Neural cell (in vitro differentiated cells): ENCODE data around the gene TNIP1. TPM values are rescaled to one million over a fixed set of nuclear protein-coding genes. Genes with fewer than 3 reads are reported as not detected.

Source experiments
- H2AFZ ChIP-seq: fragments of 200-600, 300-800 bp; sonication (generic), shearing (Covaris generic); 2 replicates; pipeline ENCODE4 v1.6.0; 2014; ENCODE audit warnings: low read depth, mild to moderate bottlenecking, antibody characterized with exemption, low read length, moderate library complexity
- H3F3A ChIP-seq: fragments of 200-600 bp; shearing (Covaris generic); 2 replicates; pipeline ENCODE4 v1.6.1; 2016; ENCODE audit warnings: mild to moderate bottlenecking, moderate library complexity, mixed read lengths, antibody characterized with exemption, low read length; ENCODE audit not compliant: insufficient read depth, poor library complexity, severe bottlenecking
- H3K27ac ChIP-seq: fragments of 200-600, 300-800 bp; sonication (generic), shearing (Covaris generic); 2 replicates; pipeline ENCODE4 v1.5.1; 2014; ENCODE audit warnings: mild to moderate bottlenecking, low read length, moderate library complexity
- H3K27me3 ChIP-seq: fragments of 300-800, 200-600 bp; sonication (generic), shearing (Covaris generic); 2 replicates; pipeline ENCODE4 v1.6.0; 2014; ENCODE audit warnings: mild to moderate bottlenecking, low read depth, low read length, moderate library complexity; ENCODE audit not compliant: insufficient read depth
- H3K36me3 ChIP-seq: fragments of 300-800, 200-600 bp; sonication (generic), shearing (Covaris generic); 2 replicates; pipeline ENCODE4 v1.5.1; 2014; ENCODE audit warnings: mild to moderate bottlenecking, antibody characterized with exemption, low read length, moderate library complexity; ENCODE audit not compliant: insufficient read depth
- H3K4me2 ChIP-seq: fragments of 300-800, 200-600 bp; sonication (generic), shearing (Covaris generic); 2 replicates; pipeline ENCODE4 v1.6.0; 2014; ENCODE audit warnings: mild to moderate bottlenecking, low read length
- H3K4me3 ChIP-seq: fragments of 300-800, 200-600 bp; sonication (generic), shearing (Covaris generic); 2 replicates; pipeline ENCODE4 v1.5.1; 2014; ENCODE audit warnings: mild to moderate bottlenecking, low read length, moderate library complexity
- H3K79me2 ChIP-seq: fragments of 200-600 bp; shearing (Covaris generic); replicated peaks from 2 replicates; pipeline ENCODE4 v1.6.0; 2014; ENCODE audit warnings: mild to moderate bottlenecking, low read length, moderate library complexity; ENCODE audit not compliant: insufficient read depth
- H3K9ac ChIP-seq: fragments of 300-800, 200-600 bp; sonication (generic), shearing (Covaris generic); 2 replicates; pipeline ENCODE4 v1.6.1; 2016; ENCODE audit warnings: mild to moderate bottlenecking, low read length, mixed read lengths
- H3K9me2 ChIP-seq: fragments of 200-600 bp; shearing (Covaris generic); 2 replicates; pipeline ENCODE4 v1.6.1; 2016; ENCODE audit warnings: mild to moderate bottlenecking, low read length, mixed read lengths; ENCODE audit not compliant: insufficient read depth
- H3K9me3 ChIP-seq: fragments of 200-600, 300-800 bp; sonication (generic), shearing (Covaris generic); 2 replicates; pipeline ENCODE4 v1.6.1; 2016; ENCODE audit warnings: mild to moderate bottlenecking, mixed run types, low read length, moderate library complexity, mixed read lengths
- H4K20me1 ChIP-seq: fragments of 200-600 bp; shearing (Covaris generic); 2 replicates; pipeline ENCODE4 v1.6.1; 2016; ENCODE audit warnings: mild to moderate bottlenecking, mixed run types; ENCODE audit not compliant: insufficient read depth
- EP300 ChIP-seq: fragments of 450-650 bp; conservative IDR thresholded peaks from 2 replicates; pipeline ENCODE4 v1.6.1; 2014; ENCODE audit warnings: antibody characterized with exemption, mild to moderate bottlenecking, moderate library complexity; ENCODE audit not compliant: poor library complexity, severe bottlenecking
- EZH2 ChIP-seq: fragments of 200-600, 300-800 bp; shearing (Covaris generic), sonication (generic); IDR thresholded peaks from 2 replicates; pipeline ENCODE4 v1.6.1; 2014; ENCODE audit warnings: antibody characterized with exemption, low read length, borderline replicate concordance, mild to moderate bottlenecking; ENCODE audit not compliant: insufficient read depth, poor library complexity, severe bottlenecking
- MXI1 ChIP-seq: fragments of 450-650 bp; conservative IDR thresholded peaks from 2 replicates; pipeline ENCODE4 v1.6.1; 2014; ENCODE audit warnings: antibody characterized with exemption, mild to moderate bottlenecking; ENCODE audit not compliant: poor library complexity, severe bottlenecking
- POLR2AphosphoS5 ChIP-seq: IDR thresholded peaks from 2 replicates; pipeline ENCODE4 v1.6.1; 2012
- RAD21 ChIP-seq: fragments of 450-650 bp; conservative IDR thresholded peaks from 2 replicates; pipeline ENCODE4 v1.6.1; 2014; ENCODE audit warnings: antibody characterized with exemption, mild to moderate bottlenecking, moderate library complexity
- SMC3 ChIP-seq: fragments of 450-650 bp; conservative IDR thresholded peaks from 2 replicates; pipeline ENCODE4 v1.6.1; 2014; ENCODE audit warnings: antibody characterized with exemption, mild to moderate bottlenecking, moderate library complexity; ENCODE audit not compliant: poor library complexity
- TAF1 ChIP-seq: IDR thresholded peaks from 2 replicates; pipeline ENCODE4 v1.6.1; 2012; ENCODE audit warnings: low read depth
- polyA plus RNA-seq: library from polyadenylated mRNA; depleted of rRNA; stranded (reverse); fragments of >200 nt; gene quantifications from 2 replicates; pipeline ENCODE4 v1.2.3, GENCODE V29; 2014
- TF ChIP-seq, protein P1 (sequence below): IDR thresholded peaks from 2 replicates; pipeline ENCODE4 v1.6.1; 2012; ENCODE audit warnings: borderline replicate concordance
- TF ChIP-seq, protein P2 (sequence below): fragments of 450-650 bp; IDR thresholded peaks from 2 replicates; pipeline ENCODE4 v1.5.1; 2014; ENCODE audit warnings: antibody characterized with exemption, mild to moderate bottlenecking, moderate library complexity; ENCODE audit not compliant: poor library complexity, severe bottlenecking

The TNIP1 gene
- polyA plus RNA-seq, 1 donor from 2014 or later, result 3.3 TPM

DNA sequence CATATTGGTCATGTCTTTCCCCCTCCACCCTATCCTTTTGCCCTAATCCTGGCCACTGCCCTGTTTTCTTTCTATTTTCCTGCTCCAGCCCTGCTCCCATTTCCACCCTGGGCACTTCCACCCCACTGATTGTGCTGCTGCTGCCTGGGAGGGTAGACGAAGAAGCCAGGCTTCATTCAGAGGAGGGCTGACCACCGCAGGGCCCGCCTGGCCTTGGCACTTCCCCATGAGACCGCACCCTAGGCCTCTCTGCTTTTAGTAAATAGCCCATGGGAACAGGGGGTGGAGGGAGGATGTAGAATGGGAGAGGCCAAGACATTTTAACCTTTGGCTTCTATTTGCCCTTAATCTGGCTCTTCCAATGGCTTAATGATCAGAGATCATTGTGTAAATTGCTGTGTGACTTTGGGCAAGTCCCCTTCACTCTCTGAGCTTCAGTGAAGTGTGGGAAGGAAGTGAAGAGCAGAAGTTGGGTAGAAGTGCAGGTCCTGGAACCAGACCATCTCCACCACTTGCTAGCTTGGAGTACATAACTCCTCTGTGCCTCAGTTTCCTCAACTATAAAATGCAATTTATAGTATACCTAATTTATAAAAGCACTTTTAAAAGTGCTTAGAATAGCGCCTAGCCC lies 74.0 kb downstream of the TNIP1 start:
- H3F3A ChIP-seq, result no peaks in the 10 kb centered on the region
- no peak overlapping the region for H3K4me2 ChIP-seq
- H3K4me3 ChIP-seq, result no peak overlapping the region
- H2AFZ ChIP-seq, result no peak overlapping the region
- no peaks in the 10 kb centered on the region for H3K27me3 ChIP-seq
- no peak overlapping the region for H3K27ac ChIP-seq
- no peak overlapping the region for H3K9ac ChIP-seq
- no peaks in the 10 kb centered on the region for H3K79me2 ChIP-seq
- H3K9me3 ChIP-seq, result no peaks in the 10 kb centered on the region
- no peaks in the 10 kb centered on the region for H4K20me1 ChIP-seq
- no peaks in the 10 kb centered on the region for H3K9me2 ChIP-seq
- TF ChIP-seq EP300 (no peak), POLR2AphosphoS5 (no peak), SMC3 (no peak), MXI1 (no peak), TAF1 (no peak), EZH2 (no peak)
- TF ChIP-seq, protein P1, sequence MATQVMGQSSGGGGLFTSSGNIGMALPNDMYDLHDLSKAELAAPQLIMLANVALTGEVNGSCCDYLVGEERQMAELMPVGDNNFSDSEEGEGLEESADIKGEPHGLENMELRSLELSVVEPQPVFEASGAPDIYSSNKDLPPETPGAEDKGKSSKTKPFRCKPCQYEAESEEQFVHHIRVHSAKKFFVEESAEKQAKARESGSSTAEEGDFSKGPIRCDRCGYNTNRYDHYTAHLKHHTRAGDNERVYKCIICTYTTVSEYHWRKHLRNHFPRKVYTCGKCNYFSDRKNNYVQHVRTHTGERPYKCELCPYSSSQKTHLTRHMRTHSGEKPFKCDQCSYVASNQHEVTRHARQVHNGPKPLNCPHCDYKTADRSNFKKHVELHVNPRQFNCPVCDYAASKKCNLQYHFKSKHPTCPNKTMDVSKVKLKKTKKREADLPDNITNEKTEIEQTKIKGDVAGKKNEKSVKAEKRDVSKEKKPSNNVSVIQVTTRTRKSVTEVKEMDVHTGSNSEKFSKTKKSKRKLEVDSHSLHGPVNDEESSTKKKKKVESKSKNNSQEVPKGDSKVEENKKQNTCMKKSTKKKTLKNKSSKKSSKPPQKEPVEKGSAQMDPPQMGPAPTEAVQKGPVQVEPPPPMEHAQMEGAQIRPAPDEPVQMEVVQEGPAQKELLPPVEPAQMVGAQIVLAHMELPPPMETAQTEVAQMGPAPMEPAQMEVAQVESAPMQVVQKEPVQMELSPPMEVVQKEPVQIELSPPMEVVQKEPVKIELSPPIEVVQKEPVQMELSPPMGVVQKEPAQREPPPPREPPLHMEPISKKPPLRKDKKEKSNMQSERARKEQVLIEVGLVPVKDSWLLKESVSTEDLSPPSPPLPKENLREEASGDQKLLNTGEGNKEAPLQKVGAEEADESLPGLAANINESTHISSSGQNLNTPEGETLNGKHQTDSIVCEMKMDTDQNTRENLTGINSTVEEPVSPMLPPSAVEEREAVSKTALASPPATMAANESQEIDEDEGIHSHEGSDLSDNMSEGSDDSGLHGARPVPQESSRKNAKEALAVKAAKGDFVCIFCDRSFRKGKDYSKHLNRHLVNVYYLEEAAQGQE, result no peak
- TF ChIP-seq, protein P2, sequence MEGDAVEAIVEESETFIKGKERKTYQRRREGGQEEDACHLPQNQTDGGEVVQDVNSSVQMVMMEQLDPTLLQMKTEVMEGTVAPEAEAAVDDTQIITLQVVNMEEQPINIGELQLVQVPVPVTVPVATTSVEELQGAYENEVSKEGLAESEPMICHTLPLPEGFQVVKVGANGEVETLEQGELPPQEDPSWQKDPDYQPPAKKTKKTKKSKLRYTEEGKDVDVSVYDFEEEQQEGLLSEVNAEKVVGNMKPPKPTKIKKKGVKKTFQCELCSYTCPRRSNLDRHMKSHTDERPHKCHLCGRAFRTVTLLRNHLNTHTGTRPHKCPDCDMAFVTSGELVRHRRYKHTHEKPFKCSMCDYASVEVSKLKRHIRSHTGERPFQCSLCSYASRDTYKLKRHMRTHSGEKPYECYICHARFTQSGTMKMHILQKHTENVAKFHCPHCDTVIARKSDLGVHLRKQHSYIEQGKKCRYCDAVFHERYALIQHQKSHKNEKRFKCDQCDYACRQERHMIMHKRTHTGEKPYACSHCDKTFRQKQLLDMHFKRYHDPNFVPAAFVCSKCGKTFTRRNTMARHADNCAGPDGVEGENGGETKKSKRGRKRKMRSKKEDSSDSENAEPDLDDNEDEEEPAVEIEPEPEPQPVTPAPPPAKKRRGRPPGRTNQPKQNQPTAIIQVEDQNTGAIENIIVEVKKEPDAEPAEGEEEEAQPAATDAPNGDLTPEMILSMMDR, result no peak
- H3K36me3 ChIP-seq, result no peaks in the 10 kb centered on the region

DNA sequence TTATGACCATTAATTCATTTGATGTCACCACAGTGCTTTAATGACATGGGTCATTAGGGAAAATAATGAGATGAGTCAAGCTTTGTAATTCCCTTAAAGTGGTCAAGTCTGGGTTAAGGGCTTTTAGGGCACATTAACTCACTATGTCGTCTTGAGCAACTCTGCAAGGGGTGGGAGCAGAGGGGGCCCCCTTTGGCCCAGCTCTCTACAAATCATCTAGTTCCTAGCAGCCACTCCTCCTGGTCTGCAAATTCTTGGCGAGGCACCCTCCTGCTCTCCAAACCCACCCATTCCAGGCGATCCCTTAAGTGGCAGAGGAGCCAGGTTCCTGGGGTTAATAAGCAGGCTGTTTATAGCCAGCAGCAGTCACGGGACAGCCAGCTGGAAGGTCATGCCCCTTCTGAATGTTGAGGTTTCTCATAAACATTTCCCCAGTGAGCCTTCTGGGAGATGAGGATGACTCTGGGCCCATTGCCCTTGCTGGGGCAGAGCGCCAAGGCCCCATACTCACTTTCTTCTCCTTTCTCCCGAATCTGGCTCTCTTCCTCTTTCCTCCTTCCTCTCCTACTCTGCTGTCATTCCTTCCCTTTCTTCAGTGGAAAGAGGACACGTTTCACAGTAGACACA lies 74.8 kb downstream of the TNIP1 start:
- Histone ChIP-seq H4K20me1 (no peaks in the 10 kb centered on the region), H3K79me2 (no peaks in the 10 kb centered on the region), H3K9me2 (no peaks in the 10 kb centered on the region), H3K9ac (no peak overlapping the region), H3K27me3 (no peaks in the 10 kb centered on the region), H3K4me2 (no peak overlapping the region), H3K36me3 (no peaks in the 10 kb centered on the region), H3F3A (no peaks in the 10 kb centered on the region), H3K4me3 (no peak overlapping the region), H2AFZ (no peak overlapping the region), H3K9me3 (no peaks in the 10 kb centered on the region), H3K27ac (no peak overlapping the region)
- TF ChIP-seq SMC3, result no peak
- TF ChIP-seq EP300, result no peak
- TF ChIP-seq, protein P2, result no peak
- TF ChIP-seq RAD21, result no peak
- TF ChIP-seq POLR2AphosphoS5, result no peak
- TF ChIP-seq TAF1, result no peak
- no peak for TF ChIP-seq MXI1
- no peak for TF ChIP-seq EZH2
- TF ChIP-seq, protein P1, result no peak
